Measurements from ENCODE around the gene NEK10. TPM values are rescaled to one million over a fixed set of nuclear protein-coding genes. Genes with fewer than 3 reads are reported as not detected.

NEK10 gene
- total RNA-seq, 1 donor from 2014 or later = 7.3 TPM

GRCh38 chr3:27114684-27115083 lies 254.5 kb downstream of the NEK10 start:
- no peak overlapping the region for H3K27ac Mint-ChIP-seq (ENCODE audit: unreplicated experiment)
- H3K27me3 Mint-ChIP-seq (ENCODE audit: low read depth) = no peaks in the 10 kb centered on the region
- DNase-seq (ENCODE audit: low spot score) = no peak
- peaks cover 12% of the 10 kb centered on the region for H3K4me1 Mint-ChIP-seq (ENCODE audit: low read depth)
- peaks cover 11% of the 10 kb centered on the region for H3K36me3 Mint-ChIP-seq (ENCODE audit: low read depth)
- no peaks in the 10 kb centered on the region for H3K9me3 Mint-ChIP-seq (ENCODE audit: low read depth)
- TF ChIP-seq CTCF (IDR thresholded peaks at IDR 0.05) = no peak
- H3K4me3 Mint-ChIP-seq (ENCODE audit: unreplicated experiment) = no peak overlapping the region

- H3K27me3 Mint-ChIP-seq (ENCODE audit: low read depth) = no peaks in the 10 kb centered on the region
- H3K4me1 Mint-ChIP-seq (ENCODE audit: low read depth) = peaks cover 12% of the 10 kb centered on the region
- no peak for TF ChIP-seq CTCF (IDR thresholded peaks at IDR 0.05)
- no peak overlapping the region for H3K4me3 Mint-ChIP-seq (ENCODE audit: unreplicated experiment)
- no peak for DNase-seq (ENCODE audit: low spot score)
- no peaks in the 10 kb centered on the region for H3K9me3 Mint-ChIP-seq (ENCODE audit: low read depth)
- H3K27ac Mint-ChIP-seq (ENCODE audit: unreplicated experiment) = no peak overlapping the region
- H3K36me3 Mint-ChIP-seq (ENCODE audit: low read depth) = peaks cover 14% of the 10 kb centered on the region
Observed at GRCh38 chr3:27114129-27114528, 255.1 kb downstream of the NEK10 start.

- H3K36me3 Mint-ChIP-seq (ENCODE audit: low read depth) = peaks cover 3% of the 10 kb centered on the region
- no peak overlapping the region for H3K27ac Mint-ChIP-seq (ENCODE audit: unreplicated experiment)
- no peak overlapping the region for H3K4me3 Mint-ChIP-seq (ENCODE audit: unreplicated experiment)
- H3K4me1 Mint-ChIP-seq (ENCODE audit: low read depth) = peaks cover 12% of the 10 kb centered on the region
- no peak for TF ChIP-seq CTCF (IDR thresholded peaks at IDR 0.05)
- H3K27me3 Mint-ChIP-seq (ENCODE audit: low read depth) = no peaks in the 10 kb centered on the region
- DNase-seq (ENCODE audit: low spot score) = no peak
- no peaks in the 10 kb centered on the region for H3K9me3 Mint-ChIP-seq (ENCODE audit: low read depth)
Observed at GRCh38 chr3:27110020-27110419, 259.2 kb downstream of the NEK10 start.

- no peak overlapping the region for H3K4me3 Mint-ChIP-seq (ENCODE audit: unreplicated experiment)
- H3K4me1 Mint-ChIP-seq (ENCODE audit: low read depth) = no peaks in the 10 kb centered on the region
- H3K27me3 Mint-ChIP-seq (ENCODE audit: low read depth) = no peaks in the 10 kb centered on the region
- H3K9me3 Mint-ChIP-seq (ENCODE audit: low read depth) = no peaks in the 10 kb centered on the region
- no peak for DNase-seq (ENCODE audit: low spot score)
- no peak overlapping the region for H3K27ac Mint-ChIP-seq (ENCODE audit: unreplicated experiment)
- TF ChIP-seq CTCF (IDR thresholded peaks at IDR 0.05) = no peak
- peaks cover 3% of the 10 kb centered on the region for H3K36me3 Mint-ChIP-seq (ENCODE audit: low read depth)
Observed at GRCh38 chr3:27108322-27108721, 260.9 kb downstream of the NEK10 start.

- no peak for DNase-seq (ENCODE audit: low spot score)
- no peaks in the 10 kb centered on the region for H3K9me3 Mint-ChIP-seq (ENCODE audit: low read depth)
- no peak overlapping the region for H3K27ac Mint-ChIP-seq (ENCODE audit: unreplicated experiment)
- no peaks in the 10 kb centered on the region for H3K4me1 Mint-ChIP-seq (ENCODE audit: low read depth)
- H3K4me3 Mint-ChIP-seq (ENCODE audit: unreplicated experiment) = no peak overlapping the region
- H3K27me3 Mint-ChIP-seq (ENCODE audit: low read depth) = no peaks in the 10 kb centered on the region
- peak; percentile 32 for TF ChIP-seq CTCF (IDR thresholded peaks at IDR 0.05)
- peaks cover 3% of the 10 kb centered on the region for H3K36me3 Mint-ChIP-seq (ENCODE audit: low read depth)
Observed at GRCh38 chr3:27105904-27106303, 263.3 kb downstream of the NEK10 start.

Measured in chondrocyte (in vitro differentiated cells).